Measurements from ENCODE around the gene MYO5A.

DNA sequence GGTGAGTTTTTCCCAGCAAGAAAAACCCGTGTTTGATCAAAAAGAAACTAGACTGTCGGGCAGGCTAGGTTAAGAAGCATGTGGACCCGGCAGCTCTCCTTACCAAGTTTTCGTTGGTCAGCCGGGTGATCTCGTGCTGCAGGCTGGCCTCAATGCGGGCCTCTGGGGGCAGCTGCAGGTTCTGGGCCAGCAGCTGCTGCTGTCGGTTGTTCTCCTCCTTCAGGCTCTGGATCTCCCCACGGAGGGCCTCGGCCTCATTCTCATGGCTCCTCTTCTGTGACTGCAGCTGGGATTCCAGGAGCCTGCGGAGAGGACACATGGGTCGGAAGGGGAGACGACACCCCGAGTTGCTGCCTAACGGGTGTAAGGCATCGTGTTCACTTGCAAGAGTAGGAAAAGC, 188.6 kb downstream of the MYO5A start:
- TF ChIP-seq, protein P1, sequence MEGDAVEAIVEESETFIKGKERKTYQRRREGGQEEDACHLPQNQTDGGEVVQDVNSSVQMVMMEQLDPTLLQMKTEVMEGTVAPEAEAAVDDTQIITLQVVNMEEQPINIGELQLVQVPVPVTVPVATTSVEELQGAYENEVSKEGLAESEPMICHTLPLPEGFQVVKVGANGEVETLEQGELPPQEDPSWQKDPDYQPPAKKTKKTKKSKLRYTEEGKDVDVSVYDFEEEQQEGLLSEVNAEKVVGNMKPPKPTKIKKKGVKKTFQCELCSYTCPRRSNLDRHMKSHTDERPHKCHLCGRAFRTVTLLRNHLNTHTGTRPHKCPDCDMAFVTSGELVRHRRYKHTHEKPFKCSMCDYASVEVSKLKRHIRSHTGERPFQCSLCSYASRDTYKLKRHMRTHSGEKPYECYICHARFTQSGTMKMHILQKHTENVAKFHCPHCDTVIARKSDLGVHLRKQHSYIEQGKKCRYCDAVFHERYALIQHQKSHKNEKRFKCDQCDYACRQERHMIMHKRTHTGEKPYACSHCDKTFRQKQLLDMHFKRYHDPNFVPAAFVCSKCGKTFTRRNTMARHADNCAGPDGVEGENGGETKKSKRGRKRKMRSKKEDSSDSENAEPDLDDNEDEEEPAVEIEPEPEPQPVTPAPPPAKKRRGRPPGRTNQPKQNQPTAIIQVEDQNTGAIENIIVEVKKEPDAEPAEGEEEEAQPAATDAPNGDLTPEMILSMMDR (IDR thresholded peaks at IDR 0.05; ENCODE audit: insufficient read depth, low read length, poor library complexity, severe bottlenecking) = no peak
- TF ChIP-seq EZH2phosphoT487 (conservative IDR thresholded peaks at IDR 0.05; ENCODE audit: low read length) = no peak

All from SU-DHL-6 (cell line).